ENCODE results near the gene STRADA. TPM values are rescaled to one million over a fixed set of nuclear protein-coding genes. Genes with fewer than 3 reads are reported as not detected.

The STRADA gene
- total and polyA plus RNA-seq, 2 donors (not counting 3 experiments of a cell fraction or from before 2014, with no cell fraction given), result 47.0 to 53.6 TPM

DNA sequence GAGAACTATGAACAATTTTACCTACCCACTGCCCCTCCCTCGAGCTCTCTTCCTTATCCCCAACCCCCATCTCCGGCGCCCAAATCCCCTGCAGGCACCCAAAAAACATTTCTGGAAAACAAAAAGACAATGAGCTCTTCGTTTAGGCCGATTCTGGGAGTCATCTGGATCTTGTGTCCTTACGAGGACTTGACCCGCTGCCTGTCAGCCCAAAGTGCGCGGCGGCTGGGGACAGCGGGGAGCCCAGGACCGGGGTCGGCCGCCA lies 524 bp downstream of the STRADA start:
- H2AFZ ChIP-seq (ENCODE audit: low read depth, low read length), result peak overlapping the region; percentile 87
- no TSS peak for BruUV-seq (replicated peaks)
- ChIA-PET POLR2A (interaction anchor here (0.6 kb wide), 1 partner anchor 28 kb away, joined by 4 read pairs; no protein-coding TSS in a partner anchor), CTCF (interaction anchor here (0.9 kb wide), 1 partner anchor 9 kb away, joined by 3 read pairs; no protein-coding TSS in a partner anchor)
- intact Hi-C loops (cut with micrococcal nuclease), result loop anchor here (1.0 to 5.0 kb wide), 3 partner anchors 32 to 119 kb away; partner anchors contain the start of genes CCDC47, LIMD2 and MAP3K3
- no peaks in the 10 kb centered on the region for H4K20me1 ChIP-seq (replicated peaks; ENCODE audit: control insufficient read depth, extremely low read depth, insufficient read depth, low read length)
- DNase-seq (ENCODE audit: low read depth, low spot score) (no peak), FAIRE-seq (peak; percentile 12)
- peak overlapping the region; percentile 77 for H3K27ac ChIP-seq (ENCODE audit: insufficient read depth, low read depth, low read length)
- H3K4me3 ChIP-seq (replicated peaks in 1 of 3; ENCODE audit: insufficient read depth in 1 of 3, low read depth in 1 of 3, low read length in 3 of 3), result peak overlapping the region; percentile 72 to 98 (median 89)
- H3K9ac ChIP-seq (replicated peaks; ENCODE audit: extremely low read depth, insufficient read depth, low read length), result peak overlapping the region; percentile 95
- H3K79me2 ChIP-seq (ENCODE audit: control insufficient read depth, insufficient read depth, low read length), result peaks cover 19% of the 10 kb centered on the region
- dilution Hi-C loops (cut with MboI; ENCODE audit: extremely low pct_ligation_motif_present, low sequenced_read_pairs), result no loop called here
- H3K36me3 ChIP-seq (ENCODE audit: control insufficient read depth in 2 of 2, extremely low read depth in 1 of 2, insufficient read depth in 2 of 2, low read length in 2 of 2), result peaks cover 3 to 7% of the 10 kb centered on the region in 2 experiments
- no peaks in the 10 kb centered on the region for H3K9me3 ChIP-seq (replicated peaks; ENCODE audit: control insufficient read depth, insufficient read depth, low read length)
- TF ChIP-seq POLR2A (IDR thresholded peaks at IDR 0.05; ENCODE audit: low read depth, low read length) (no peak), JUN (IDR thresholded peaks at IDR 0.05; ENCODE audit: borderline replicate concordance, insufficient read depth, insufficient read length, low read depth) (no peak), MYC (IDR thresholded peaks at IDR 0.05; ENCODE audit: low read depth, low read length) (no peak), FOS (IDR thresholded peaks at IDR 0.05; ENCODE audit: borderline replicate concordance, insufficient read depth, low read length) (no peak), EZH2 (IDR thresholded peaks at IDR 0.05; ENCODE audit: borderline replicate concordance, low read depth, low read length, severe bottlenecking) (no peak)
- H3K27me3 ChIP-seq (ENCODE audit: control insufficient read depth in 2 of 2, insufficient read depth in 2 of 2, low read length in 2 of 2), result no peaks in the 10 kb centered on the region
- peak overlapping the region; percentile 93 for H3K4me2 ChIP-seq (ENCODE audit: insufficient read depth, low read length)
- H3K9me1 ChIP-seq (replicated peaks; ENCODE audit: control insufficient read depth, extremely low read depth, insufficient read depth, low read length), result no peaks in the 10 kb centered on the region
- H3K4me1 ChIP-seq (ENCODE audit: control insufficient read depth, extremely low read depth, insufficient read depth, low read length), result peaks cover 12% of the 10 kb centered on the region

DNA sequence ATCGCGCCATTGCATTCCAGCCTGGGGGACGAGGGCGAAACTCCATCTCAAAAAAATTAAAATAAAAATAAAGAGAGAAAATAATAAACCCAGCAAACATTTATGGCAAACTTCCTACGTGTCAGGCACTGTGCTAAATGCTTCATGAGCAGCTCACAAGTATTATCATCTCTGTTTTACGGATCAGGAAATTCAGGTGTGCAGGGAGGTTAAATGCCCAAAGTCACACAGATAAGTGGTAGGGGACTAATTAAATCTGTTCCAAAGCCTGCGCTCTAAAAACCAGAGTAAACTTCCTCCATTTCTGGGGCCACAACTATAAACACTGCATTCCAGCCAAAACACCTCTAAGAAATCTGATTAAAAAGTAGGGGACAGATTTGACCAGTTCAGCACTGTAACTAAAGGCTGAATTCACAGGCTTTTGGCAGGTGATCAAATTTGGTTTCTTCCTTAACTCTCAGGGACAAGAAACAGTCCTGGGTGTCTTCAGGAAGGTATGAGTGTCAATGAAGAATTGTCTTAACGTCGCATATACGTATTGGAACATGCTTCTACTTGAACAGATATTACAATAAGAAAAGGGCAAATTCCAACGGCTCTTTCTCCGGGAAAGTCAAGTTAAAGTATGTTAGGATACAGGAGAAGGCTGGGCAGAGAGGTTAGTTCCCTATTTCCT lies 996 bp downstream of the STRADA start:
- dilution Hi-C loops (cut with MboI; ENCODE audit: extremely low pct_ligation_motif_present, low sequenced_read_pairs) (no loop called here), intact Hi-C loops (cut with micrococcal nuclease) (loop anchor here (1.0 to 5.0 kb wide), 3 partner anchors 33 to 118 kb away; partner anchors contain the start of genes CCDC47, LIMD2 and MAP3K3)
- Histone ChIP-seq H3K4me1 (ENCODE audit: control insufficient read depth, extremely low read depth, insufficient read depth, low read length) (peaks cover 12% of the 10 kb centered on the region), H3K27ac (ENCODE audit: insufficient read depth, low read depth, low read length) (peak overlapping the region; percentile 77), H3K9ac (replicated peaks; ENCODE audit: extremely low read depth, insufficient read depth, low read length) (peak overlapping the region; percentile 95), H3K4me2 (ENCODE audit: insufficient read depth, low read length) (peak overlapping the region; percentile 93), H2AFZ (ENCODE audit: low read depth, low read length) (peak overlapping the region; percentile 87), H3K36me3 (ENCODE audit: control insufficient read depth in 2 of 2, extremely low read depth in 1 of 2, insufficient read depth in 2 of 2, low read length in 2 of 2) (peaks cover 0 to 2% of the 10 kb centered on the region in 2 experiments), H4K20me1 (replicated peaks; ENCODE audit: control insufficient read depth, extremely low read depth, insufficient read depth, low read length) (no peaks in the 10 kb centered on the region), H3K9me1 (replicated peaks; ENCODE audit: control insufficient read depth, extremely low read depth, insufficient read depth, low read length) (no peaks in the 10 kb centered on the region), H3K9me3 (replicated peaks; ENCODE audit: control insufficient read depth, insufficient read depth, low read length) (no peaks in the 10 kb centered on the region), H3K27me3 (ENCODE audit: control insufficient read depth in 2 of 2, insufficient read depth in 2 of 2, low read length in 2 of 2) (no peaks in the 10 kb centered on the region), H3K79me2 (ENCODE audit: control insufficient read depth, insufficient read depth, low read length) (peaks cover 19% of the 10 kb centered on the region), H3K4me3 (replicated peaks in 1 of 3; ENCODE audit: insufficient read depth in 1 of 3, low read depth in 1 of 3, low read length in 3 of 3) (peak overlapping the region; percentile 72 to 98 (median 89))
- TF ChIP-seq JUN (IDR thresholded peaks at IDR 0.05; ENCODE audit: borderline replicate concordance, insufficient read depth, insufficient read length, low read depth), result no peak
- TF ChIP-seq, protein P1, sequence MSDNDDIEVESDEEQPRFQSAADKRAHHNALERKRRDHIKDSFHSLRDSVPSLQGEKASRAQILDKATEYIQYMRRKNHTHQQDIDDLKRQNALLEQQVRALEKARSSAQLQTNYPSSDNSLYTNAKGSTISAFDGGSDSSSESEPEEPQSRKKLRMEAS (IDR thresholded peaks at IDR 0.05; ENCODE audit: insufficient read depth, insufficient read length), result no peak
- no peak for TF ChIP-seq POLR2AphosphoS5 (IDR thresholded peaks at IDR 0.05; ENCODE audit: insufficient read depth, low read depth, low read length)
- no peak for TF ChIP-seq POLR2A (IDR thresholded peaks at IDR 0.05; ENCODE audit: low read depth, low read length)
- TF ChIP-seq FOS (IDR thresholded peaks at IDR 0.05; ENCODE audit: borderline replicate concordance, insufficient read depth, low read length), result no peak
- TF ChIP-seq, protein P2, sequence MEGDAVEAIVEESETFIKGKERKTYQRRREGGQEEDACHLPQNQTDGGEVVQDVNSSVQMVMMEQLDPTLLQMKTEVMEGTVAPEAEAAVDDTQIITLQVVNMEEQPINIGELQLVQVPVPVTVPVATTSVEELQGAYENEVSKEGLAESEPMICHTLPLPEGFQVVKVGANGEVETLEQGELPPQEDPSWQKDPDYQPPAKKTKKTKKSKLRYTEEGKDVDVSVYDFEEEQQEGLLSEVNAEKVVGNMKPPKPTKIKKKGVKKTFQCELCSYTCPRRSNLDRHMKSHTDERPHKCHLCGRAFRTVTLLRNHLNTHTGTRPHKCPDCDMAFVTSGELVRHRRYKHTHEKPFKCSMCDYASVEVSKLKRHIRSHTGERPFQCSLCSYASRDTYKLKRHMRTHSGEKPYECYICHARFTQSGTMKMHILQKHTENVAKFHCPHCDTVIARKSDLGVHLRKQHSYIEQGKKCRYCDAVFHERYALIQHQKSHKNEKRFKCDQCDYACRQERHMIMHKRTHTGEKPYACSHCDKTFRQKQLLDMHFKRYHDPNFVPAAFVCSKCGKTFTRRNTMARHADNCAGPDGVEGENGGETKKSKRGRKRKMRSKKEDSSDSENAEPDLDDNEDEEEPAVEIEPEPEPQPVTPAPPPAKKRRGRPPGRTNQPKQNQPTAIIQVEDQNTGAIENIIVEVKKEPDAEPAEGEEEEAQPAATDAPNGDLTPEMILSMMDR (IDR thresholded peaks at IDR 0.05; ENCODE audit: extremely low read depth in 1 of 2, insufficient read depth in 1 of 2, low read depth in 1 of 2, low read length in 2 of 2), result no peak
- no peak for TF ChIP-seq EZH2 (IDR thresholded peaks at IDR 0.05; ENCODE audit: borderline replicate concordance, low read depth, low read length, severe bottlenecking)
- TF ChIP-seq MYC (IDR thresholded peaks at IDR 0.05; ENCODE audit: low read depth, low read length), result no peak
- TF ChIP-seq GATA2 (IDR thresholded peaks at IDR 0.05; ENCODE audit: insufficient read depth, insufficient read length, low read depth, low read length), result no peak
- POLR2A ChIA-PET, result interaction anchor here (0.6 kb wide), 1 partner anchor 29 kb away, joined by 4 read pairs; no protein-coding TSS in a partner anchor
- CTCF ChIA-PET, result interaction anchor here (0.9 kb wide), 1 partner anchor 9 kb away, joined by 3 read pairs; no protein-coding TSS in a partner anchor
- DNase-seq (ENCODE audit: low read depth, low spot score), result peak; percentile 40
- BruUV-seq (replicated peaks), result TSS peak; percentile 39
- peak; percentile 18 for FAIRE-seq

Data from endothelial cell of umbilical vein (primary cell).